GM19023 (cell line): Measurements from ENCODE around the gene ENPP6.
"Not testable (repeated sequence)": the region's sequence is repeated elsewhere in the genome, so short reads cannot be mapped to it uniquely, and the experiment has no call there.

Experiments used
- ATAC-seq: cut with Tn5 transposase; IDR thresholded peaks from one replicate; pipeline ENCODE4 v1.9.1; 2021; ENCODE audit warnings: mild to moderate bottlenecking, moderate library complexity; ENCODE audit not compliant: unreplicated experiment

ENPP6 gene

DNA sequence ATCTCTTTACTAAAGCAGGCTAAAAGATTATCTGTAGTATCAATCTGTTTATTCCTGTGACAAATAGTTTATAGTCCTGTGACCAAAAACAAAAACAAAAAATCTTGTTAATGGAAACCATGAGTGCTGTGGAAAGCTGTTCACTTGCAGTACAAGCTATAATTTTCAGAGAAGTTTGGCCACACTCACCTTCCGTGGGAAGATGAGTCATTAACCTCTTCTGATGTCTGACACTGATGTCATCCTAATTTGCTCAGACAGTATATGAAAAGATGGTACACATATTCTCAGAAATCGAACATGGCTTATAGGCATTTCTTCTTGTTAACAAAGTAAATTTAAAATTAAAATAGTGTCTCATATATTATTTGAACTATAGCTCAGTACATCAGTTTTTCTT, 19.9 kb upstream of the ENPP6 start:
- ATAC-seq = no peak

DNA sequence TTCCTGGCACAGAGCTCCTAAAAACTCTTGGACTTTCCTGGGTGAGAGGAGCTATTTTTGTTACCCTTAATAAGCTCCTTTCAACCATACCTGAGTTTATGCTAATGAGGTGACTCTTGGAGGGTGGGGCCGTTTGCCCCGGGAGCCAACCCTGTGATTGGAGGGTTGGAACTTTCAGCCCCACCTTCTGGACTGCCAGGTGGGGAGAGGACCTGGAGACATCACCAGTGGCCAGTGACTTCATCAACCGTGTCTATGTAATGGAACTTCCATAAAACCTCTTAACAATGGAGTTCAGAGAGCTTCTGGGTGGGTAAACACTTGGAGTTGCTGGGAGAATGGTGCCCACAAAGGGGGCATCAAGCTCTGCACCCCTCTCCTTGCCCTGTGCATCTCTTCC, 17.9 kb upstream of the ENPP6 start:
- ATAC-seq = no peak

DNA sequence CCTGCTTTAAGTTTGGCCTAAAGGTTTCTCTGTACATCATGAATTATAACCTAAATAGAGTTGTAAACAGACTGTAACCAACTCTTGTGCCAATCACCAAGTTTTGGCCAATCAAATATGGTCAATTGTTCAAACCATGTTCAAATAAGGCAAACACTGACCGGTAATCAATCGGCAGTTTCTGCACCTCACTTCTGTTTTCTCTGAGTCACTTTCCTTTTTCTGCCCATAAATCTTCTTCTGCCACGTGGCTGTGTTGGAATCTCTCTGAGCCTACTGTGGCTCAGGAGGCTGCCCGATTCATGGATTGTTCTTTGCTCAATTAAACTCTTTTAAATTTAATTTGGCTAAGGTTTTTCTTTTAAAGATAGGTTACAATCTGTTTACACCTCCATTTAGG, 16.5 kb upstream of the ENPP6 start:
- ATAC-seq = no peak

DNA sequence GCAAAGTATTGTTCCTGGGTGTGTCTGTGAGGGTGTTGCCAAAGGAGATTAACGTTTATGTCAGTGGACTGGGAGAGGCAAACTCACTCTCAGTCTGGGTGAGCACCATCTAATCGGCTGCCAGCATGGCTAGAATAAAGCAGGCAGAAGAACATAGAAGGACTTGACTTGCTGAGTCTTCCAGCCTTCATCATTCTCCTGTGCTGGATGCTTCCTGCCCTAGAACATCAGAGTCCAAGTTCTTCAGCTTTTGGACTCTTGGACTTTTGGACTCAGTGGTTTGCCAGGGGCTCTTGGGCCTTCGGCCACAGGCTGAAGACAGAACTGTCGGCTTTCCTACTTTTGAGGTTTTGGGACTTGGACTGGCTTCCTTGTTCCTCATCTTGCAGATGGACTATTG, 15.3 kb upstream of the ENPP6 start:
- no peak for ATAC-seq

DNA sequence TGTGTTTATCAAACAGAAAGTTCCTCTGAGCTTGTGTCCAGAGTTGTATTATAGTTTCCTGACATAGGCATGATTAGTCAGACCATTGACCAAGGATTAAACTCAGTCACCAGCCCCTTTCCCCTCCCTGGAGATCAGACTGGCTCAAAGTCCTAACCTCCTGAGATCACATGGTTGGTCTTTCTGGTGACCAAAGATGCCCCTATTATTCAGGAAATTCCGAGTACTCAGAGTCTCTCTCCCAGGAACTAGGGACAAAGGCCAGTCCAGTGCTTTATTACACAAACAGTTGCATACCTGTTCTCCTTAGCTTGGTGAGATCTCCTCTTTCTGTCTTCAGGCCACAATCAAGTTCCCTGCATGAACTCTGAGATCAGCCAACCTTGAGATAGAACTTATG, 14.5 kb upstream of the ENPP6 start:
- no peak for ATAC-seq

DNA sequence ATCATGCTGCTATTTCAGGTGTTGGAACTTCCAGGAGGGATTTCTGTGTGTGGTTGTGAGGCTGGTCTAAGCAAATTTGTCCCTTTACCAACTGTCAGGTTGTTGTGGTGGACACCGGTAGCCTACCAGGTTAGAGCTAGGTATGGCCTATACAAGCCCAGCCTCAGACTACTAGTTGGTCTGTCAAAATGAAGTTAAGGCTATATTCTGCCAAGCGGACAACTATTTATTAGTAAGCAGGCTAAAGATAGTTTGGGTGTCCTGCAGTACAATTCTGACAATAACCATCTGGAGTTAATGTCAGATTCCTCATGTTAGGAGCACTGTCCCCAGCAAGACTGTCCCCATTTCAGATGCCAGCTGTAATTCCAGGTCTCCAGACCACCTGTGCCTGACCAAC, 13.9 kb upstream of the ENPP6 start:
- ATAC-seq = no peak

DNA sequence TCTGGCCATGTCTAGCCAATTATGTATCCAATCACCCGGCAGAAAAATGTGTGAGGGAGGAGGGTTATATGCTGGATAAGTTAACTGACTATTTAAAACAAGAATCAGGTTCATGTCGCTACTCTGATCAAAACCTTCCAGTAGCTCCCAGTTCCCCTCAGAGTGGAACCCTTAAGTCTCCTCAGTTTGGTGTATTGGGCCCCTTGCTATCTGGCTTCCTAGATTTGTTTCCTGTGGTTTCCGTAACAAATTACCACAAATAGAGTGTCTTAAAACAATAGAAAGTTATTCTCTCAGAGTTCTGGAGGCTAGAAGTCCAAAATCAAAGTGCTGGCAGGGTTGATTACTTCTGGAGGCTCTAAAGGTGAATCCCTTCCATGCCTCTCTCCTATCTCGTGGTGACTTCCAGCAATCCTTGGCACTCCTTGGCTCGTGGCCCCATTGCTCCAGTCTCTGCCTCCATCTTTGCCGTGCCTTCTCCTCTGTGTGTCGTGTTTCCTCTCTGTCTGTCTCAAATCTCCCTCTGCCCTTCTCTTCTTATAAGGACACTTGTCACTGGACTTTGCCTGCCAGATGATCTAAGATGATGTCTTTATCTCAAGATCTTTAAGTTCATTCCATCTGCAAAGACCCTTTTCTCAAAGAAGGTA, 10.5 kb upstream of the ENPP6 start:
- ATAC-seq = no peak

DNA sequence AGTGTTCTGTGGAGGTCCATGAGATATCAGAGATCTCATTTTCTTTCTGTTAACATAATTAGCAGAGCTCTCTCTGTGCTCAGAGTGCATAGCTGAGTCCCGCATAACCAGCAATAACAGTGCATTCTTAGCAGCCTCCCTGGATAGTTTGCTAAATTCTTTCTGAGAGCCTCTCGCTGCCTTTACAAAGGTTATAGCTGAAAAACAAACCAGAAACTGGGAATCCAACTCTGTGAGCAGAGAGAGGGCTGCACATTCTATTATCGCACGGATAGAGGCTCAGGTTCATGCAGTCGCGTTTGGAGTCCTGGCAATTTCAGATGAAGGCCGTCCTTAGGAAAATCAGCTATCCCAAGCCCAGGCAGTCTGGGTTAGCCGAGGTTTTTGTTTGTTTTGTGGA, 1.2 kb downstream of the ENPP6 start:
- no peak for ATAC-seq

DNA sequence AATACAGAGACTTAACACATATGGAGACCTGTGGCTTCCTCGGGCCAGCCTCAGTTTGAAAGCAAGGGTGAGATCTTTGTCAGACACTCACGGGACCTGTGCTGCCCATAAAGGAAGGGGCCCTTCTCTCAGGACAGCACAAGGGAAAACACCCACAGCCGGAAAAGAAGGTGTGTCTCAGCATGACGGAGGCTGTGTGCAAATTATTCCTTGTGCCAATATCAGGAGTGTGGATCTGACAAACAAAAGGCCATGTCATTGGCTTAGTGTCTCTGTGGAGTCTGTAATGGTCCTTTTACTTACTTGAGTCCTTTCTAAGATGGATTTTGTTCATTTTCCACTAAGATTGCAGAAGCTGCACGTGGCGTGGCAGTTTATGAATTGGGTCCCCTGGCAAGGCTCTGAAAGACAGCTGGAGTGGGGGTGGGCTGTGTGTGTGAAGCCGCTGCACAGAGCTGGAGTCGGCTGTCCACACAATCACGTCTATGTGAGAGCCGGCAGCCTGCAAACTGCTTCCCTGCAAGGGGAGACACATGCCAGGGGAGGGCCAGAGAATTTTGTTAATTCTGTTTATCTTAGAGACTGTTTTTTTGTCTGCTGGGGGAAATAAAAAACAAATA, 1.9 kb downstream of the ENPP6 start:
- no peak for ATAC-seq

DNA sequence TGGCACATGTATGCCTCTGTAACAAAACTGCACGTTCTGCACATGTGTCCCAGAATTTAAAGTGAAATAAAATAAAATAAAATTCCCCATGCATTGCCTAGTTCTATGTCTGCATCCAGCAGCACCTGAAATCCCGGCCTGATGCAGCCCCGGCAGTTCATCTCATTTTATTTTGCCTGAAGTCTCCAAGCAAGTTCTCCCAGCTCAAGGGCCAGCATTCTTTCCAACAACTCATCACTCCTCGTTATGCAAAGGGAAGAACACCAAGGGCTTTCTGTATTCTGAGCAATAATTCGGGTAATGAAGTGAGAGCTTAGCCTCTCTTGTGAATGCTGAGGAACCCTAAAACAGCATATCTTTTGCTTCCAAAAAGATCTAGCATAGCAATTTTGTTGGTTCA, 2.7 kb downstream of the ENPP6 start:
- no peak for ATAC-seq

DNA sequence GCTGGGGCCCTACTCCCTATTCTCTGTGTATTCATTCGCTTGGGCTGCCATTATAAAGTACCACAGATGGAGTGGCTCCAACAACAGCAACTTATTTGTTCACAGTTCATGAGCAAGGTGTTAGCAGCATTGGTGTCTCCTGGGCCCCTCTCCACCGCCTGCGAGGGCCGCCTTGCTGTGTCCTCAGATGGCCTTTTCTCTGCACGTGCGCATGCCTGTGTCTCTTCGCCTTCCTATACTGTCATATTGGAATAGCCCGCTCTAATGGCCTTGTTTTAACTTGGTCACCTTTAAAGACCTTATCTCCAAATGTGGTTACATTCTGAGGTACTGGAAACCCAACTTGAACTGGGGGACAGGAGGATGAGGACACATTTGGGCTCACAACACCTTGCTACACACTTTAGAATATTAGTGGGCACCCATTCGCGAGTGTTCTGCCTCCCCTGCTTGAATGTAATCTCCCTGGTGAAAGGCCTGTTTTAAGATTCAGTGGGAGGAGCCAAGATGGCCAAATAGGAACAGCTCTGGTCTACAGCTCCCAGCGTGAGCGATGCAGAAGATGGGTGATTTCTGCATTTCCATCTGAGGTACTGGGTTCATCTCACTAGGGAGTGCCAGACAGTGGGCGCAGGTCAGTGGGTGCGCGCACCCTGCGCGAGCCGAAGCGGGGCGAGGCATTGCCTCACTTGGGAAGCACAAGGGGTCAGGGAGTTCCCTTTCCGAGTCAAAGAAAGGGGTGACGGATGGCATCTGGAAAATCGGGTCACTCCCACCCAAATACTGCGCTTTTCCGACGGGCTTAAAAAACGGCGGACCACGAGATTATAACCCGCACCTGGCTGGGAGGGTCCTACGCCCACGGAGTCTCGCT, 9.7 kb downstream of the ENPP6 start:
- not testable (repeated sequence) for ATAC-seq

DNA sequence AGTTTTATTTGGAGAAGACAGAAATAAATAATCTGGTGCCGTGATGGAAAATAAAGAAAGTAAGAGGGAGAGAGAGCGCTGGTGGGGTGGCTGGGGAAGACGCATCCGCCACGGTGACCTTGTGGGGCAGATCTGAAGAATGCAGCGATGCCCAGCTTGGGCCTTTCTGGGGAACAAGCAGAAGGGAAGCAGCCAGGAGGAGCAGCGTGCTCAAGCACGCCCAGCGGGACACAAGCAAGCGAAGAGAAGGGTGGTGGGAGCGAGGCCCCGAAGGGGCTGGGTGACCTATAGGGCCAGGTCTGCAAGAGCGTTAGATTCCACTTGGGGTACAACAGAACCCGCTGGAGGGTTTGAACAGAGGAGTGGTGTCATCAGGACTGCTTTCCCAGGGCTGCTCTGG, 12.4 kb downstream of the ENPP6 start:
- ATAC-seq = no peak

DNA sequence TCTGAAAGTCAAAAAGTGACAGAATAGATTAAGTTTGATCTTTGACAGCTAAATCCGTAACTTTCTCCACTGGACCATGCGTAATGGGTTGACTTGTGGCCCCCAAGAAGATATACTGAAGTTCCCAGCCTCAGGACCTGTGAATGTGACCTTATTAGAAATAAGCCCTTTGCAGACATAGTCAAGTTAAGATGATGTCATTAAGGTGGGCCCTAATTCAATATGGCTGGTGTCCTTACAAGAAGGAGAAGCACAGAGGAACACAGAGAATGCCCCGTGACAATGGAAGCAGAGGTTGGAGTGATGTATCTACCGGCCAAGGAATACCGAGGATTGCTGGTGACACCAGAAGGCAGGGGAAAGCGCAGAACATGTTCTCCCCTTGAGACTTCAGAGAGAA, 14.4 kb downstream of the ENPP6 start:
- ATAC-seq = no peak

DNA sequence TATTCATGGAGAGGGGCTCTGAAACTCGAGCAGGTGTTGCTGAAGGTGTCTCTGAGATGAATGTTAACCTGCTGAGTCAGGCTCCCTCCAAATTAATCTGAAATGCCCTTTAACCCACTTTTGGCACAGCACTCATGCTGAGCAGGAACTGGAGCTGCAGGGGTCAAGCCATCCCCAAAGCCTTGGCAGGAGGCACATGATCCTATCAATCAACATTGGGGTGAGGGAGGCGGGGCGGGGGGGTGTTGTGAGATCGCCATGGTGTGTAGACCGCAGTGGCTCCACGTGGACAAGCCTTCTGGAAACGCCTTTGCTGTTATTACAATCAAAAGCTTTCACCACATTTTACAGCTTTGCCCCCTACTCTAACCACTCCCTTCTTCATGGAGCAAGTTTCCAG, 16.5 kb downstream of the ENPP6 start:
- ATAC-seq = no peak

DNA sequence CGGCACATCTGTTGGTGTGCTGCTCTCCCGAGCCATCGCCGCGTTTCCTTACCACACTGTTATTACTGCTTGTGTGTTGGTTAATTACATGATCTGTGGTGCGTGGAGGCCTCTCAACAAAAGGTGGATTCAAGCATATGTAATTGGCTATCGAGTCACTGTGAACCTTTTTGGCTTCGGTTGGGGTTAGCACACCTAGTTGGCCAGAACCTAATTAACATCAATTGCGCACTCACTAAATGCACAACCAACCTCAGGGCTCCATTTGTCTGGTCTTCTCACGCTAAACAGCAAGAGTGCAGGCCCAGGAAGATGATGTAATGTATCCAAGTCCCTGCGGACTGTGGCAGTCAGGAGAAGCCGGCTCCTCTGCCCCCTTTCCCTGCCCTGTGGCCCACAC, 17.4 kb downstream of the ENPP6 start:
- ATAC-seq = no peak

DNA sequence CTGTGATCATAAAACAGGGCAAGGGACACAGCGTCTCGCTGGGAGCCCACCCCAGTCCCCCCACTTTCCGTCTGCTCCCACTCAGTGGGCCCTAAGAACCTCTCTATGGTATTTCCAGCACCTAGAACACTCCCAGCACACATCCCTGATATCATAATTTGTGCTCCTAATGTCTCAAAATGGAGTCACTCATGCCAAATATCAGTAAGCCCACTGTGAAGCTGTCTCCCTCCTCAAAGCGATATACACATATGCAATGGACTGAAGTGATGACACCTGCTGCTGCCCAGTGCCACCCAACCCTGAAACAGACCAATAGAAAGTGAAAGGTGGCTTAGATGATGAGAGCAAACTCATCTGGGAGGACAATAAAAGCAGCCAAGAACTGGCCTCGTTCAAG, 17.9 kb downstream of the ENPP6 start:
- ATAC-seq = no peak

DNA sequence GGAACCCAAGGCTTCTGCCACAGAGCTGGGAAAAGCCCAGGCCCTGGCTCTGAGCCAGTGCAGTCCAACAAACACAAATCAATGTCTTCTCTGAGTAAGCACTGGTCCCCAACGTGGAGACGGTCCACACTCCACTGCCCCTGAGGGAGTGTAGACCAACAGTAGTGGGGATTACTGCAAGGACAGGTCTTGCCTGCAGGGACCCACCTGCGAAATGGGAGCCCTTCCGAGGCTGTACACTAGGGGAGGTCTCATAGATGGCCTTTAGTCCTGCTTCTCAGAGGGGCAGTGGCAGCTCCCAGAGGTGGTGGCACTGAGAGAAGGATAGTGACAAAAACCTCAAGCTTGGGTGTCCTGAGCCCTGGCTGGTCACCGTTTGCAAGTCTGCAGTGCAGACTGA, 19.5 kb downstream of the ENPP6 start:
- ATAC-seq = no peak

DNA sequence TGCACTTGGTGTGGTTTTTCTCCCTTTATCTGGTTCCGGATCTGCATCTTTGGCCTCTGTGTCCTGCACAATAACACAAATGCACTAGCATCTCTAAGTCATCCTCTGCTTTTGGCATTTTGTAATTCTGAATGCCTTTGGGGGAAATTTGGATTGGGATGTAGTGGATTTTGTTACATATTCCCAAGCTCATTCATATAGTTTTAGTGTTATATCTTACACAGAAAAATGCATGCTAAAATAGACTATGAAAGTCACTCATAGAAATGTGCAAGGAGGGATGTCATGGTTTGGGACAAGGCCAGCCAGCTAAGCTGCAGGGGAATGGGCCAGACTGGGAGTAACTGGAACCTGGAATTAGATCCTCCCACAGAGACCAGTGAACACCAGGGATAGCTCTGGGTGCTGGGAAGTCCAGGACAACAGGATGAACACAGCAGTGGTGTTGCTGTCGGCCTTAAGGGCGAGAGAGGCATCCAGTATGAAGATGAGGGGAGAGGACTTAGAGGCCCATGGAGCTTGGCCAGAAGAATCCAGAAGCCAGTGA, 20.1 kb downstream of the ENPP6 start:
- no peak for ATAC-seq

DNA sequence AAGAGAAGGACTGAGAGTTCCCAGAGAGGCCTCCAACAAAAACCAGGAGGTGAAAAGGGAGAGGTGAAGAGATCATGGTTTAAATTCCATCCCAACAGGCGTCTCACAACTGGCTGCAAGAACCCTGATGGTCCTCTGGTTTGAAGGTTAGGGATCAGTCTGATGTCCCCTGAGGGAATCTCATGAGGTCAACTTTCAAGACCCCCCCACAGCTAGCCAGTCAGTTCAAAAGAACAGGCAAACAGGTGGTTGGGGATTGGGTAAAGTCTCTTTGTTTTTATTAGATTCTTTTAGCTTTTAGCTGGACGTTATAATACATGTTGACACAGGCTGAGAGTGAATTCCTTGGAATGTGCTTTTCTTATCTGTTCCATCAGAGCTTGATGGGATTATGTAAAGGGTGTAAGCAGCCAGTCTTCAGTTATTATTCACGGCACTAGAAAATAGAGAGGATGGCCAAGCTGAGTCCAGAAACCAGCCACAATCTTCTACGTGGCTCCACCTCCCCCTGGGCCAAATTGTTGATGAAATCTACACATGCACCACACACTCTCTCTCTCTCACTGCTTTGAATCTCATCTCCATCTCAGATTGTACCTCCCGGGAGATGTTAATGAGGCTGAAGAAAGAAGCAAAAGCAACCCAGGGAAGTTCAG, 20.8 kb downstream of the ENPP6 start:
- ATAC-seq = no peak

DNA sequence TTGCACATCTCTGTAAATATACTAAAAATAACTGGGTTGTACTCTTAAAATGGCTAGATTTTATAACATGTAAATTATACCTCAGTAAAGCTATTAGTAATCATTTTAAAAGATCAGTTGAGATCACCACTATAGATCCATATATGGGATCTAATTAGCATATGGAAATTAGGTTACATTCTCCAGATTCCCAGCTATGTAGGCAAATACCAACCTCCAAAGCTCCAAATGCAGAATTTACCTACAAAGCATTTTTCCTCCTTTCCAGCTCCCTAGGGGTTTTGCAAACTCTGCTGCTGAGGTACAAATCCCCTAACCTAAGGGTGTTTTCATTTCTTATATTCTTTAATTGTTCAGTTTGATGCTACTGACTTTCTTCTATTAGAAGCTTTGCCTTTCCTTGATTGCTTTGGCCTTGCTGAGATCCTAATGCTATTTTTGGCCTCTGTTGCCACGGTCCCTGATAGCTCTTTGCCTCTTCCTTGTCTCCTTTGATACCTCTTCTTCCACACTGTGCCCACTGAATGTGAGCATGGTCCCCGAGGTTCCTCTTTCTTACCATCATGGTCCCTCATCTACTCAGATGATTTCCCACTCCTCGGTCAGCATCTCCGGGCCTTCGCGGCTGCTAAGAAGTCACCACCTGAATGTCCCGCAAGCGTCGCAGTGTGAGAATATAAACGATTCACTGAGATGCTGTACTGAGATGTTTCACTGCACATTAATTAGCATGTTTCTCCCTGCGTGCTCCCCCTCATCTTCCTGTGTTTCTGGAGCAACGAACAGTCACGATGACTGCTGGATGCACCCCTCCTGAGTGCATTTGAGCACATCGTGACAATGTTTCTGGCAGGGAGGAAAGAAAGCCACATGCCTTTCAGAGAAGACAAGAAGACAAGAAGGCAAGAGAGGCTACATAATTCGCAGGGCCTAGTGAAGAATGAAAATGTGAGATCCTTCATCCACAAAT, 23.8 kb downstream of the ENPP6 start:
- no peak for ATAC-seq
